Activated CD4-positive, alpha-beta T cell treated with anti-CD3 and anti-CD28 coated beads for 48 hours (primary cell): ENCODE data around the gene ZNF423.
A peak's percentile ranks its signal among the peaks of the same experiment; 100 is the strongest.
"Not testable (repeated sequence)": the region's sequence is repeated elsewhere in the genome, so short reads cannot be mapped to it uniquely, and the experiment has no call there.

Source experiments
- DNase-seq: peaks from one replicate; pipeline ENCODE4 v3.0.0-alpha.2; 2020

ZNF423 gene

GRCh38 chr16:49855822-49856671, at the start of gene ZNF423:
TSS of gene ZNF423 (minus strand) at chr16:49856112. CDS start at chr16:49855774, 338 bp downstream.
- no peak for DNase-seq

- DNase-seq, result no peak
Measured at GRCh38 chr16:49904348-49905062, 48.6 kb upstream of the ZNF423 start.

- DNase-seq, result no peak
Measured at GRCh38 chr16:49902908-49903307, 47.0 kb upstream of the ZNF423 start.

GRCh38 chr16:49901711-49902110, 45.8 kb upstream of the ZNF423 start:
- no peak for DNase-seq

- DNase-seq, result no peak
Measured at GRCh38 chr16:49900875-49901274, 45.0 kb upstream of the ZNF423 start.

- no peak for DNase-seq
Measured at GRCh38 chr16:49899991-49900695, 44.2 kb upstream of the ZNF423 start.

- DNase-seq, result no peak
Measured at GRCh38 chr16:49896447-49896964, 40.6 kb upstream of the ZNF423 start.

- peak; percentile 46 for DNase-seq
Measured at GRCh38 chr16:49890876-49891275, 35.0 kb upstream of the ZNF423 start.

GRCh38 chr16:49889725-49890397, 33.9 kb upstream of the ZNF423 start:
- DNase-seq, result no peak

- no peak for DNase-seq
Measured at GRCh38 chr16:49886554-49887094, 30.7 kb upstream of the ZNF423 start.

- no peak for DNase-seq
Measured at GRCh38 chr16:49884033-49885015, 28.4 kb upstream of the ZNF423 start.

GRCh38 chr16:49883076-49884014, 27.4 kb upstream of the ZNF423 start:
- no peak for DNase-seq

- DNase-seq, result no peak
Measured at GRCh38 chr16:49881890-49882289, 26.0 kb upstream of the ZNF423 start.

GRCh38 chr16:49878540-49878939, 22.6 kb upstream of the ZNF423 start:
- not testable (repeated sequence) for DNase-seq

- peak; percentile 67 for DNase-seq
Measured at GRCh38 chr16:49876716-49877129, 20.8 kb upstream of the ZNF423 start.

- DNase-seq, result no peak
Measured at GRCh38 chr16:49875806-49876715, 20.1 kb upstream of the ZNF423 start.

GRCh38 chr16:49874613-49875237, 18.8 kb upstream of the ZNF423 start:
- DNase-seq, result no peak

GRCh38 chr16:49871824-49872223, 15.9 kb upstream of the ZNF423 start:
- not testable (repeated sequence) for DNase-seq
